Activated naive CD4-positive, alpha-beta T cell treated with anti-CD3 and anti-CD28 coated beads, Interleukin-2, amount 50 U/mL, for 24 hours (primary cell): Measurements from ENCODE around the gene NSUN6.
A peak's percentile ranks its signal among the peaks of the same experiment; 100 is the strongest.
"Not testable (repeated sequence)": the region's sequence is repeated elsewhere in the genome, so short reads cannot be mapped to it uniquely, and the experiment has no call there.

Source experiments
- H3K27ac Mint-ChIP-seq: one replicate; pipeline ENCODE4 v1.8.0; 2021; ENCODE audit warnings: mild to moderate bottlenecking, mixed read lengths
- H3K27me3 Mint-ChIP-seq: one replicate; pipeline ENCODE4 v1.8.0; 2021; ENCODE audit warnings: mixed read lengths
- H3K36me3 Mint-ChIP-seq: one replicate; pipeline ENCODE4 v1.8.0; 2021; ENCODE audit warnings: mixed read lengths
- H3K4me1 Mint-ChIP-seq: one replicate; pipeline ENCODE4 v1.8.0; 2021; ENCODE audit warnings: mixed read lengths
- H3K4me3 Mint-ChIP-seq: one replicate; pipeline ENCODE4 v1.8.0; 2021; ENCODE audit warnings: mild to moderate bottlenecking, mixed read lengths
- H3K9me3 Mint-ChIP-seq: one replicate; pipeline ENCODE4 v1.8.0; 2021; ENCODE audit warnings: mixed read lengths

The NSUN6 gene

GRCh38 chr10:18666810-18667209 lies 15.4 kb upstream of the NSUN6 start:
- Mint-ChIP-seq H3K4me1 (peaks cover 46% of the 10 kb centered on the region), H3K27me3 (no peaks in the 10 kb centered on the region), H3K27ac (no peak overlapping the region), H3K9me3 (no peaks in the 10 kb centered on the region), H3K36me3 (peaks cover 4% of the 10 kb centered on the region), H3K4me3 (no peak overlapping the region)

- H3K27me3 Mint-ChIP-seq, result no peaks in the 10 kb centered on the region
- H3K4me1 Mint-ChIP-seq, result peaks cover 55% of the 10 kb centered on the region
- H3K36me3 Mint-ChIP-seq, result peaks cover 5% of the 10 kb centered on the region
- peak overlapping the region; percentile 2 for H3K27ac Mint-ChIP-seq
- H3K9me3 Mint-ChIP-seq, result no peaks in the 10 kb centered on the region
- H3K4me3 Mint-ChIP-seq, result no peak overlapping the region
These were observed 14.6 kb upstream of the NSUN6 start for GRCh38 chr10:18665815-18666558.

DNA sequence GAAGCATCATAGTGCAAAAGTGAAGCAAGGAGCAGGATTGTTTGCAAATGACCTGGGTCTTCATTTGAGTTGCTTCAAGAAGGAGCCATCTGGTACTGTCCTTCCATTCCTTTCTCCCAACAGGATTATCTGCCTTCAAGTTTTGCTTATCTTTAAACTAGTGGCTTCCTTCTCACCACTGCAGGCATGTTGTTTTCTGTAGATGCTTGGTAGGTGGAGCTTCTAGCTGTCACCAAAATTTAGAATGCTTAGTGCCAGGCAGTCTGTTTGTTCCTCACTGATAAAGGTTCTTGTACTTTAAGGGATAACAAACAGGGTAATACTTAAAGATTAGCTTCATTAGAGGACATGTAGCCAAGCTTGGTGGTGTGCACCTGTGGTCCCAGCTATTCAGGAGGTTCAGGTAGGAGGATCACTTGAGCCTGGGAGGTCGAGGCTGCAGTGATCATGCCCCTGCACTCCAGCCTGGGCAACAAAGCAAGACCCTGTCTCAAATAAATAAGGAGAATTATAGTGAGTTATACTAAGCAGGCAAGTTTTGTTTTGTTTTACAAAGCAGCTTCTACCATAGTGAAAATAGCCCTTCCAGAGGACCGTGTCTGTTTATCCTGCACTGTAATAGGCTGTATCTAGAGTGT lies 13.6 kb upstream of the NSUN6 start:
- no peaks in the 10 kb centered on the region for H3K27me3 Mint-ChIP-seq
- peaks cover 63% of the 10 kb centered on the region for H3K4me1 Mint-ChIP-seq
- H3K36me3 Mint-ChIP-seq, result peaks cover 2% of the 10 kb centered on the region
- H3K4me3 Mint-ChIP-seq, result peak overlapping the region; percentile 4
- no peak overlapping the region for H3K27ac Mint-ChIP-seq
- H3K9me3 Mint-ChIP-seq, result no peaks in the 10 kb centered on the region

- no peak overlapping the region for H3K27ac Mint-ChIP-seq
- H3K9me3 Mint-ChIP-seq, result no peaks in the 10 kb centered on the region
- H3K27me3 Mint-ChIP-seq, result no peaks in the 10 kb centered on the region
- H3K4me3 Mint-ChIP-seq, result peak overlapping the region; percentile 98
- peaks cover 2% of the 10 kb centered on the region for H3K36me3 Mint-ChIP-seq
- H3K4me1 Mint-ChIP-seq, result peaks cover 64% of the 10 kb centered on the region
These were observed 9.5 kb upstream of the NSUN6 start for GRCh38 chr10:18660816-18661431.

GRCh38 chr10:18659819-18660535 lies 8.6 kb upstream of the NSUN6 start:
- H3K27ac Mint-ChIP-seq, result peak overlapping the region; percentile 98
- H3K4me3 Mint-ChIP-seq, result peak overlapping the region; percentile 98
- no peaks in the 10 kb centered on the region for H3K27me3 Mint-ChIP-seq
- no peaks in the 10 kb centered on the region for H3K9me3 Mint-ChIP-seq
- H3K4me1 Mint-ChIP-seq, result peaks cover 57% of the 10 kb centered on the region
- peaks cover 2% of the 10 kb centered on the region for H3K36me3 Mint-ChIP-seq

GRCh38 chr10:18659125-18659818 lies 7.9 kb upstream of the NSUN6 start, which contains the start of gene ARL5B:
Gene ARL5B (plus strand): TSS chr10:18659431. CDS start chr10:18659638, 207 bp downstream.
- peak within 1 kb of the TSS; percentile 98 for H3K4me3 Mint-ChIP-seq
- H3K27me3 Mint-ChIP-seq, result no peaks in the 10 kb centered on the region
- H3K9me3 Mint-ChIP-seq, result no peaks in the 10 kb centered on the region
- H3K36me3 Mint-ChIP-seq, result peaks cover 2% of the 10 kb centered on the region
- peak within 1 kb of the TSS; percentile 98 for H3K27ac Mint-ChIP-seq
- peaks cover 52% of the 10 kb centered on the region for H3K4me1 Mint-ChIP-seq

- H3K36me3 Mint-ChIP-seq, result peaks cover 4% of the 10 kb centered on the region
- H3K9me3 Mint-ChIP-seq, result no peaks in the 10 kb centered on the region
- peaks cover 46% of the 10 kb centered on the region for H3K4me1 Mint-ChIP-seq
- H3K27me3 Mint-ChIP-seq, result no peaks in the 10 kb centered on the region
- peak overlapping the region; percentile 98 for H3K4me3 Mint-ChIP-seq
- H3K27ac Mint-ChIP-seq, result peak overlapping the region; percentile 97
These were observed 7.1 kb upstream of the NSUN6 start for GRCh38 chr10:18658271-18659124.

DNA sequence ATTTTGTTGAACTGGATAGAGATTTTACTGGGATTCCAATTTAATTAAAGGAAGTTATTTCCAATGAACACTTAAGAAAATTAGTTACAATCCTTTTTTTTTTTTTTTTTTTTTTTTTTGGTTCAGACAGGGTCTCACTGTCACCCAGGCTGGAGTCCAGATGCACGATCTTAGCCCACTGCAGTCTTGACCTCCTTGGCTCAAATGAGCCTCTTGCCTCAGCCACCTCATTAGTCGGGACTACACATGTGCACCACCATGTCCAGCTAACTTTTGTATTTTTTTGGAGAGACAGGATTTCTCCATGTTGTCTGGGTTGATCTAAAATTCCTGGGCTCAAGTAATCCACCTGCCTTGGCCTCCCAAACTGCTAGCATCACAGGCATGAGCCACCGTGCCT lies 5.3 kb upstream of the NSUN6 start:
- Mint-ChIP-seq H3K27ac (no peak overlapping the region), H3K4me3 (no peak overlapping the region), H3K27me3 (no peaks in the 10 kb centered on the region), H3K4me1 (peaks cover 38% of the 10 kb centered on the region), H3K36me3 (peaks cover 6% of the 10 kb centered on the region), H3K9me3 (no peaks in the 10 kb centered on the region)

- H3K36me3 Mint-ChIP-seq, result peaks cover 4% of the 10 kb centered on the region
- H3K9me3 Mint-ChIP-seq, result no peaks in the 10 kb centered on the region
- no peak overlapping the region for H3K27ac Mint-ChIP-seq
- H3K4me3 Mint-ChIP-seq, result peak overlapping the region; percentile 96
- peaks cover 50% of the 10 kb centered on the region for H3K4me1 Mint-ChIP-seq
- H3K27me3 Mint-ChIP-seq, result no peaks in the 10 kb centered on the region
These were observed 1.7 kb upstream of the NSUN6 start for GRCh38 chr10:18653112-18653511.

GRCh38 chr10:18650404-18650997 lies 886 bp downstream of the NSUN6 start:
- Mint-ChIP-seq H3K4me3 (peak overlapping the region; percentile 96), H3K4me1 (peaks cover 47% of the 10 kb centered on the region), H3K9me3 (no peaks in the 10 kb centered on the region), H3K27me3 (no peaks in the 10 kb centered on the region), H3K36me3 (peaks cover 4% of the 10 kb centered on the region), H3K27ac (peak overlapping the region; percentile 97)

GRCh38 chr10:18649364-18649959 lies 1.9 kb downstream of the NSUN6 start:
- Mint-ChIP-seq H3K9me3 (no peaks in the 10 kb centered on the region), H3K4me1 (peaks cover 47% of the 10 kb centered on the region), H3K4me3 (peak overlapping the region; percentile 96), H3K27ac (peak overlapping the region; percentile 47), H3K36me3 (peaks cover 4% of the 10 kb centered on the region), H3K27me3 (no peaks in the 10 kb centered on the region)

- no peak overlapping the region for H3K27ac Mint-ChIP-seq
- H3K27me3 Mint-ChIP-seq, result no peaks in the 10 kb centered on the region
- H3K4me3 Mint-ChIP-seq, result peak overlapping the region; percentile 26
- peaks cover 4% of the 10 kb centered on the region for H3K36me3 Mint-ChIP-seq
- H3K4me1 Mint-ChIP-seq, result peaks cover 53% of the 10 kb centered on the region
- H3K9me3 Mint-ChIP-seq, result no peaks in the 10 kb centered on the region
These were observed 3.4 kb downstream of the NSUN6 start for GRCh38 chr10:18647945-18648344.

- peaks cover 50% of the 10 kb centered on the region for H3K4me1 Mint-ChIP-seq
- no peaks in the 10 kb centered on the region for H3K27me3 Mint-ChIP-seq
- no peaks in the 10 kb centered on the region for H3K9me3 Mint-ChIP-seq
- peaks cover 4% of the 10 kb centered on the region for H3K36me3 Mint-ChIP-seq
- H3K4me3 Mint-ChIP-seq, result no peak overlapping the region
- H3K27ac Mint-ChIP-seq, result no peak overlapping the region
These were observed 4.2 kb downstream of the NSUN6 start for GRCh38 chr10:18647151-18647550.

DNA sequence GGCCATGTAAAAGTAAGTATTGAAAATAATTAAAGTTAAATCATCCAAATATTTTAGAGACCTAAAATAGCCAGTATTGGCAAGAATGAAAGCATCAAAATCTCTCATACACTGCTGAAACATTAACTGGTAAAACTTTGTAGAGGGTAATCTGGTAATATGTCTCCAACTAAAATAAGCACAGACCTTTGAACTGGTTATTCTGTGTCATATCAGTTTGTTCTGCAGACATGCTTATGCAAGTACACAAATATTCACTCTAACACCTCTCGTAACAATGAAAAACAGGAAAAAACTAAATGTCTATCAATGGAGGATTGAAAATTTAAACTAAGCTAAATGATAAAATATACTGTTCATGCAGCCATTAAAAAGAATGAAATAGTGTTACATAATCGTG lies 11.7 kb downstream of the NSUN6 start:
- H3K36me3 Mint-ChIP-seq, H3K4me1 Mint-ChIP-seq, H3K4me3 Mint-ChIP-seq, H3K27ac Mint-ChIP-seq, H3K27me3 Mint-ChIP-seq, H3K9me3 Mint-ChIP-seq: not testable (repeated sequence)
